ENCODE data around the gene ETFB.

ETFB gene

GRCh38 chr19:51325161-51325976, 40.8 kb downstream of the ETFB start:
- DNase-seq (ENCODE audit: low spot score): no peak
- in situ Hi-C loops (cut with MboI; ENCODE audit: low pct_unique_long_range_greater_than_20kb, low sequenced_read_pairs, unreplicated experiment): loop anchor here (25.0 kb wide), 1 partner anchor 337 kb away; no protein-coding TSS in a partner anchor
- TF ChIP-seq, protein P1, sequence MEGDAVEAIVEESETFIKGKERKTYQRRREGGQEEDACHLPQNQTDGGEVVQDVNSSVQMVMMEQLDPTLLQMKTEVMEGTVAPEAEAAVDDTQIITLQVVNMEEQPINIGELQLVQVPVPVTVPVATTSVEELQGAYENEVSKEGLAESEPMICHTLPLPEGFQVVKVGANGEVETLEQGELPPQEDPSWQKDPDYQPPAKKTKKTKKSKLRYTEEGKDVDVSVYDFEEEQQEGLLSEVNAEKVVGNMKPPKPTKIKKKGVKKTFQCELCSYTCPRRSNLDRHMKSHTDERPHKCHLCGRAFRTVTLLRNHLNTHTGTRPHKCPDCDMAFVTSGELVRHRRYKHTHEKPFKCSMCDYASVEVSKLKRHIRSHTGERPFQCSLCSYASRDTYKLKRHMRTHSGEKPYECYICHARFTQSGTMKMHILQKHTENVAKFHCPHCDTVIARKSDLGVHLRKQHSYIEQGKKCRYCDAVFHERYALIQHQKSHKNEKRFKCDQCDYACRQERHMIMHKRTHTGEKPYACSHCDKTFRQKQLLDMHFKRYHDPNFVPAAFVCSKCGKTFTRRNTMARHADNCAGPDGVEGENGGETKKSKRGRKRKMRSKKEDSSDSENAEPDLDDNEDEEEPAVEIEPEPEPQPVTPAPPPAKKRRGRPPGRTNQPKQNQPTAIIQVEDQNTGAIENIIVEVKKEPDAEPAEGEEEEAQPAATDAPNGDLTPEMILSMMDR (IDR thresholded peaks at IDR 0.05; ENCODE audit: extremely low read depth, insufficient read depth, missing control alignments): no peak

- TF ChIP-seq, protein P1 (IDR thresholded peaks at IDR 0.05; ENCODE audit: extremely low read depth, insufficient read depth, missing control alignments): no peak
- DNase-seq (ENCODE audit: low spot score): no peak
- in situ Hi-C loops (cut with MboI; ENCODE audit: low pct_unique_long_range_greater_than_20kb, low sequenced_read_pairs, unreplicated experiment): no loop called here
These were observed 42.1 kb downstream of the ETFB start for GRCh38 chr19:51324167-51324481.

DNA sequence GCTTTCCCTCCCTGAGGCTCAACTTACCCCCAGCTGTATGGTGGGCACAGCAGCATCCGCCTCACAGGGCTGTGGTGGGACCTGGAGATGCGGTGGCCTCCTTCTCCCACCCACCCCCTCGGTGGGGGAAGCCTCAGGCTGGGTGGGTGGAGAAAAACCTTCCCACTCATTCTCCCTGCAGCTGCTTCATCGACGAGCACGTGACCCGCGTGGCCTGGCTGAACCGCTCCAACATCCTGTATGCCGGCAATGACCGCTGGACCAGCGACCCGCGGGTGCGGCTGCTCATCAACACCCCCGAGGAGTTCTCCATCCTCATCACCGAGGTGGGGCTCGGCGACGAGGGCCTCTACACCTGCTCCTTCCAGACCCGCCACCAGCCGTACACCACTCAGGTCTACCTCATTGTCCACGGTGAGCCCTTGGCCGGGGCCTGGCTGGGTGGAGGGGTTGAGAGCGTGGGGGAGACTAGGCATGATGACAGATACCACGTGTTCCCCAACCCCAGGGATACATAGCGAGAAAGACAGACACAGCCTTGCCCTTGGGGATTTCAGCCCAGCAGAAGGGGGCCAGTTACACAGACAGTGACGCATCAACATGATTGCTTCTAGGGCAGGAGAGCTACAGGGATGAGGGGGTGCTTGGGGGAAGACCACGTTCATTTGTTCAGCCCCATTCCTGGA, 42.6 kb downstream of the ETFB start:
- TF ChIP-seq, protein P1 (IDR thresholded peaks at IDR 0.05; ENCODE audit: extremely low read depth, insufficient read depth, missing control alignments): no peak
- no peak for DNase-seq (ENCODE audit: low spot score)
- in situ Hi-C loops (cut with MboI; ENCODE audit: low pct_unique_long_range_greater_than_20kb, low sequenced_read_pairs, unreplicated experiment): no loop called here

- TF ChIP-seq, protein P1 (IDR thresholded peaks at IDR 0.05; ENCODE audit: extremely low read depth, insufficient read depth, missing control alignments): no peak
- in situ Hi-C loops (cut with MboI; ENCODE audit: low pct_unique_long_range_greater_than_20kb, low sequenced_read_pairs, unreplicated experiment): no loop called here
These were observed 44.4 kb downstream of the ETFB start for GRCh38 chr19:51321799-51322198.

DNA sequence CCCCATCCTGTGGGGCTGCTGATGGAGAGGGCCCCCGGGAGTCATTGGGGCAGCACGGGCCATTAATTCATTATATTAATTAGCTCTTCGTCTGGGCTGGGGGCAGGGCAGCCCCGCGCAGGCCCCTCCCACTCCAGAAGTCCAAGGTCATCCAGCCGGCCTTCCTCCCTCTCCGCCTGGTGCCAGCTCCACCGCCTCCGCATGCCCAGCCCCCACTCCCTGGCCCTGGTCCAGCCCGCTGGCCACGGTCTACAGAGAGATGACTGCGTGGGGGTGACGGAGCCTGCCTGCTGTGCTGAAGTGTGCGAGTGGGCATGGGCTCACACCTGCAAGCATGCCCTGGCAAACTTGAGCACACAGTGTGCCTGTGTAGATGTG, 45.9 kb downstream of the ETFB start:
- DNase-seq (ENCODE audit: low spot score): no peak
- TF ChIP-seq, protein P1 (IDR thresholded peaks at IDR 0.05; ENCODE audit: extremely low read depth, insufficient read depth, missing control alignments): no peak
- in situ Hi-C loops (cut with MboI; ENCODE audit: low pct_unique_long_range_greater_than_20kb, low sequenced_read_pairs, unreplicated experiment): no loop called here

More at GRCh38 chr19:51321799-51322198, 44.4 kb downstream of the ETFB start:
- DNase-seq (ENCODE audit: low spot score): no peak

GRCh38 chr19:51319649-51320279, 46.4 kb downstream of the ETFB start:
- TF ChIP-seq, protein P1 (IDR thresholded peaks at IDR 0.05; ENCODE audit: extremely low read depth, insufficient read depth, missing control alignments): no peak
- in situ Hi-C loops (cut with MboI; ENCODE audit: low pct_unique_long_range_greater_than_20kb, low sequenced_read_pairs, unreplicated experiment): no loop called here
- DNase-seq (ENCODE audit: low spot score): no peak

Measured in GM13977 (cell line).